ENCODE measurements around the gene HAUS8.
"Not testable (repeated sequence)": the region's sequence is repeated elsewhere in the genome, so short reads cannot be mapped to it uniquely, and the experiment has no call there.

Gene HAUS8

DNA sequence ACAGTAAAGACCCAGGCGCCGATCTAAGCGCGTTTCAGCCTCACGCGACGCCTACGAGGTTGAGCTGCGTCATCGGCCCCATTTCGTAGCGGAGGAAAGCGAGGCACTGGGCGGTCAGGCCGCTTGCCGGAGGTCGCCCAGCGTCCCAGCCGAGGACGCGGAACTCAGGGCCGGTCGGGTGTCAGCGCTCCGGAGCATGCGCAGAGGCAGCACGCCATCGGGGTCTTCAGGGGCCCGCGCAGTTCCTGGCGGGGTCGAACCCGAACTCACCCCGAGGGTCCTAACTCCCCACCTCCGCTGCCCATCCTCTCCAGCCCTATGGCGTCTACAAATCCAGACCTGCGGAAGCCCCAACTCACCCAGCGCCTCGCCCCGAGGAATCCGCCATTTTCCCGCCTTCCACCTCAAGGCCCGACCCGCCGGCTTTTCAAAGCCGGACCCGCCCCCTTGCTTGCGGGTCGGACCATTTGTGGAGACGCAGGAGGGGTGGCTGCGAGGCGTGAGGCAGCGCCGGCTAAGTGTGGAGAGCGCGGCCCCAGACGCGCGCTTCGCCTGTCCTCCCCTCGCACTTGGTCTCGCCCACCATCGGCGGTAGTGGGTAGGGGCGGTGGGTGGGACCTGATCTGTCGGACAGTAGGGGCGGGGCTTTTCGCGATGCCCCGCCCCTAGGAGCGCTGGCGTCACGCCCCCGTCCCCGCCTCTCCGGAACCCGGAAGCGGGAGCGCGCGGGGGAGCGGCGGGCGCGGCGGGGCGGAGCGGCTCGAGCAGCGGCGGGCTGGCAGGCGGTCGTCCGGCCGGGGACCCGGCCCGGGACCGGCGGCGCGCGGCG is at the start of gene HAUS8, which contains the start of gene MYO9B:
TSS of gene HAUS8 (minus strand) at position 418 of the 829 bp plus-strand sequence. CDS start at position 388, 30 bp downstream.
TSS of gene MYO9B (plus strand) at position 743 of the 829 bp plus-strand sequence. CDS start 25,941 bp downstream, outside the sequence.
- DNase-seq: peak; percentile 94

- DNase-seq: no peak
These were observed 48.8 kb upstream of the HAUS8 start for GRCh38 chr19:17124025-17124424.

GRCh38 chr19:17123041-17123440 is 47.8 kb upstream of the HAUS8 start:
- no peak for DNase-seq

DNA sequence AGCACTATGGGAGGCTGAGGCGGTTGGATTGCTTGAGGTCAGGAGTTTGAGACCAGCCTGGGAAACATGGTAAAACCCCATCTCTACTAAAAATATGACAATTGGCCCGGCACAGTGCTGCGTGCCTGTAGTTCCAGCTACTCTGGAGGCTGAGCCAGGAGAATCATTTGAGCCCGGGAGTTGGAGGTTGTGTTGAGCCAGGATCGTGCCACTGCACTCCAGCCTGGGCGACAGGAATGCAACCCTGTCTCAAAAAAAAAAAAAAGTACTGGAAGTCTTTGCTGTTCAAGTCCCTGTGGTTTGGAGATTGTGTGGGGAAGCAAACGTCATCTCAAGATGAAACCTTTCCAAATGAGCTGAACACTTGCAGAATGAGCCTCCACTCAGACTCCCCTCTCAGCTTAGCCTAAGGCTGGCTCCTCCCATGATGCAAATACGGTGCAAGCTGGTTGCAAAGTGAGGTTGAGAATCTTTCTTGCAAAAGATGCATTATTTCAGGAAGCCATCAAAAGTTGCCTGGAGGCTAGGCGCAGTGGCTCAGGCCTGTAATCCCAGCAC is 46.6 kb upstream of the HAUS8 start:
- DNase-seq: no peak

DNA sequence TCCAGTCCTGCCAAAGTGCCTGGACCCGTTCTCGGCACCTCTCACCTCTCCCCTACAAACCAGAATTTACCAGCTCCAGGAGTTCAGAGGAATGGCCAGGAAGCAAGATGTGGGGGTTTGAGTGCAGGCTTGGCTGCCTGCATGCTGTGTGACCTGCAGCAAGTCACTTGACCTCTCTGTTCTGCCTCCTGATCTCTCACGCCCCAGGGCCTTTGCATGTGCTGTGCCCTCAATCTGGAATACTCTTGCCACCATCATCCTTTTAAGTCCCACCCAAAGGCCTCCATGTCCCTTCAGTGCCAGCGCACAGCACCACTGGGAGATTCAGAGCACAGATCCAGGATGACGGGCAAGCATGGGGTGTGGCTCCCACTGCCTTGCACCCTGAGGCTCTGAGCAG is 43.7 kb upstream of the HAUS8 start:
- no peak for DNase-seq

GRCh38 chr19:17116996-17117702 is 41.9 kb upstream of the HAUS8 start:
- DNase-seq: no peak

DNA sequence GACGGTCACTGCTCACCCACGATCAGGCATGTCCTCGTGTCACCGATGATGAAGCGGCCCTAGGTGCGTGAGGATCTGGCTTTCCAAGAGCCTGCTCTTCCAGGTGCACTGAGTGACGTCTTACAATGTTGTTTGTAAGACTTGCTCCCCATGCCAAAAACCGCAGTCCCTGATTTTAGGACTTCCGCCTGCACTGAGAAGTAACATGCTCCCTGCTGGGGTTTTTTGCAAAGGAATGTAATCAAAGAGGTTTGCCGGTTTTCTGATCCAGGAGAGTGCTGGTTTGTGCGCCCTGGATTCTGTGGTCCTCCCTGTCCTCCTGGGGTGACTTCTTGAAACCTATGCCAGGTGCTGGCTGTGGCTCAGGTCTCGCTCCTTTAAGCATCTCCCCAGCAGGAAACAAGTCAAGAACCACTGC is 39.2 kb upstream of the HAUS8 start:
- no peak for DNase-seq

- DNase-seq: no peak
These were observed 38.0 kb upstream of the HAUS8 start for GRCh38 chr19:17113127-17113785.

DNA sequence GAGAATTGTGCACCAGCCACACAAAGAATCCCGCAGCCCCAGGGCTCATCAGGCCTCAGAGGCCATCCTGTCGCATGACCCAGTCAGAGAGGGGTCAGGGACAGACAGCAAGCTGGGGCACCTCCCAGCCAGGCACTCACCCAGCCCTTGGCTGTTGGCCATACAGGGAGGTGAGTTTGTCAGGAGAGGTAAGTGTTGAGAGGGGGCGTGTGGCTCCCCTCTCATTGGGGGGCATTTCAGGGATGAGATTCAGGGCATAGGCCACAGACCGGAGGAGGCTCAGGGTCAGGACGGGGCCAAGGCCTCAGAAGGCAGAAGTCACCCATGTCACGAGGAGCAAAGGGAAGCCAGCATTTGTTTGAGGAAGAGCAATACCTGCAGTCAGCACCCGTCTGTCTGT is 37.4 kb upstream of the HAUS8 start:
- no peak for DNase-seq

GRCh38 chr19:17112271-17112670 is 37.0 kb upstream of the HAUS8 start:
- DNase-seq: no peak

DNA sequence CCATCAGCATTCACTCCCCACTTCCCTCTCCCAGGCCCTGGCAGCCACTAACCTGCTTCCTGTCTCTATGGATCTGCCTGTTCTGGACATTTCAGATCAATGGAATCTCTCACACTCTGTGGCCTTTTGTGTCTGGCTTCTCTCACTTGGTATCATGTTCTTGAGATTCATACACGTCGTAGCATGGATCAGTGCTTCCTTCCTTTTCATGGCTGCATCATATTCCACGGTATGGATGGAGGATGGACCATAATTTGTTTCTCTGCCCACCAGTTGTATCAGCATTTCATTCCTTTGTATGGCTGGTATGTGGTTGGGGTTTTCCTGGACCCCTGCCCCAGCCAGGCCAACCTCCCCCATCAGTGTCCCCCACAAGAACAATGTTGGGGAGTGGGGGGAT is 36.5 kb upstream of the HAUS8 start:
- no peak for DNase-seq

DNA sequence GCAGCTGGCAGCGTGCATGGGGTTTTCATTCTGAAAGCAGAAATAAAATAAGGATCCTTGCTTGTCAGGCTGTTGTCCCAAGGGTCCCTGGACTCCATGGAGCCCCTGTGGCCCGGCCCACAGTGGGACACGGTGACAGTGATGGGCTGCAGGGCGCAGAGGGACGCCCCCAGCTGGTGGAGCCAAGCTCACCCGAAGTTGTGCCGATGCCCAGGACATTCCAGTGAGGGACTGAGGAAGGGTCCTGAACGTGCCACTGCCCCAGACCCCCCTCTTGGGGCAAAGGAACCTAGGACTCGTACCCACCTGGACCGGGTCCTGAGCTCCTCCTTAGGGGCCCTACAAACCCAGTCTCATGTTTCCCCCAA is 35.3 kb upstream of the HAUS8 start:
- DNase-seq: no peak

- DNase-seq: no peak
These were observed 34.8 kb upstream of the HAUS8 start for GRCh38 chr19:17109962-17110598.

- DNase-seq: no peak
These were observed 34.0 kb upstream of the HAUS8 start for GRCh38 chr19:17109300-17109699.

- no peak for DNase-seq
These were observed 33.2 kb upstream of the HAUS8 start for GRCh38 chr19:17108453-17108784.

GRCh38 chr19:17107546-17108452 is 32.5 kb upstream of the HAUS8 start:
- peak; percentile 99 for DNase-seq

GRCh38 chr19:17106964-17107363 is 31.7 kb upstream of the HAUS8 start:
- not testable (repeated sequence) for DNase-seq

DNA sequence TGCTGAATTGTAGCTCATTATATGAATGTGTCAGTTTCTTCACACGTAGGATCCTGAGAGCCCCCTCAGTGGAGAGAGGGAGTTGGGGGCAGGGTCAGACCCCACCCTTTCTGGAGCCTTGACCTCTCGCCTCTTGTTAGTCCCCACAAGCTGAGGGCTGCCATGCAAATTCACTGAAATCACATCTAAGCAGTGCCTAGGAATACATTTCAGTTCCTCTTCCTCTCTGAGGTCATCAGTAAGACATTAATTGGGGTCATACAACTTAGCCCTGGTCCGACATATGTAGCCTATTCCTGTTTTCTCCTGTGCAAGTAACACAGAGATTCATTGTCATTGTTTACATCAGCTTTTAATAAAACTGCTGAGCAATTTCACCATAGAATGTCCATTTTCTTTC is 30.3 kb upstream of the HAUS8 start:
- DNase-seq: no peak

DNA sequence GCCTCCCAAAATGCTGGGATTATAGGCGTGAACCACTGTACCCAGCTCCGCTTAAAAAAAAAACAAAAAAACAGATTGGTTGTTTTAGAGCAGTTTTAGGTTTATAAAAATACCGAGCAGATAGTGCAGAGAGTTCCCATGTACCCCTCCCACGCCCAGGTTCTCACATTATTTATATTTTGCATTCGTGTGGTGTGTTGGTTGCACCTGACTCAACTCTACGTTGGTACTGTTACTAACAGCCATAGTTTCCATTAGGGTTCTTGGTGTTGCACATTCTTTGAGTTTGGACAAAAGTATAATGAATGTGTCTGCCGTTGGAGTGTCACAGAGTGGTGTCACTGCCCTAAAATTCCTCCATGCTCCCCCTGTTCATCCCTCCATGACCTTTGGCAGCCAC is 29.4 kb upstream of the HAUS8 start:
- DNase-seq: no peak

- no peak for DNase-seq
These were observed 27.9 kb upstream of the HAUS8 start for GRCh38 chr19:17103177-17103576.

DNA sequence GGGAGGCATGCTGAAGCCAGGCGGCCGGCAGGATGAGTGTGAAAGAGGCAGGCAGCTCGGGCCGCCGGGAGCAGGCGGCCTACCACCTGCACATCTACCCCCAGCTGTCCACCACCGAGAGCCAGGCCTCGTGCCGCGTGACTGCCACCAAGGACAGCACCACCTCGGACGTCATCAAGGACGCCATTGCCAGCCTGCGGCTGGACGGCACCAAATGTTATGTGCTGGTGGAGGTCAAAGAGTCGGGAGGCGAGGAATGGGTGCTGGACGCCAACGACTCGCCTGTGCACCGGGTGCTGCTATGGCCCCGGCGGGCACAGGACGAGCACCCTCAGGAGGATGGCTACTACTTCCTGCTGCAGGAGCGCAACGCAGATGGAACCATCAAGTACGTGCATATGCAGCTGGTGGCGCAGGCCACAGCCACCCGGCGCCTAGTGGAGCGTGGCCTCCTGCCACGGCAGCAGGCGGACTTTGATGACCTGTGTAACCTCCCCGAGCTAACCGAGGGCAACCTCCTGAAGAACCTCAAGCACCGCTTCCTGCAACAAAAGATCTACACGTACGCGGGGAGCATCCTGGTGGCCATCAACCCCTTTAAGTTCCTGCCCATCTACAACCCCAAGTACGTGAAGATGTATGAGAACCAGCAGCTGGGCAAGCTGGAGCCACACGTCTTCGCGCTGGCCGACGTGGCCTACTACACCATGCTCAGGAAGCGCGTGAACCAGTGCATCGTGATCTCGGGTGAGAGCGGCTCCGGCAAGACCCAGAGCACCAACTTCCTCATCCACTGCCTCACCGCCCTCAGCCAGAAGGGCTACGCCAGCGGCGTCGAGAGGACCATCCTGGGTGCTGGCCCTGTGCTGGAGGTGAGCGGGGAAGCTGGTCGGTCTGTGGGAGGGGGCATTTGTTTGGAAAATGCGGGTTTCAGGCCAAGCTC is 26.7 kb upstream of the HAUS8 start:
- DNase-seq: no peak

Data from 8988T (cell line).